ENCODE data around the gene PLD3. TPM values are rescaled to one million over a fixed set of nuclear protein-coding genes. Genes with fewer than 3 reads are reported as not detected.

PLD3 gene
- total RNA-seq, 1 donor from 2014 or later: 1,227 TPM

DNA sequence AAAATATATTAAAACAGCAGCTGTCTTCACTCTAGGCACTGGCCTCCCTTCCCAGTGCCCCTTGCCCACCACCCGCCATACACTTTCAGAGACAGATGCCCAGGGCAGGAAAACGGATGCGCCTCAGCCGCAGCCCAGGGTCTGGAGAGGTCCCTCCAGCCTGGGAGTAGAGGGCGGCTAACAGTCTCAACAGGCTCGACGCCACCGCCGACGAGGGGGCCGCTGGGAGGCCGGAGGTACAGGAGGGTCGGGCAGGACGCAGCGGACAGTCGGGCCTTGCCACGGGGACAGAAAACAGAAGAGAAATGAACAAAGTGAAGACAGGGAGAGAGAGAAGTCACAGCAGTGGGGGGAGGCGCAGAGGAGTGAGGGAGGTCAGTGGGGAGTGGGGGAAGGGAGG is 27.4 kb upstream of the PLD3 start:
- TF ChIP-seq, protein P1, sequence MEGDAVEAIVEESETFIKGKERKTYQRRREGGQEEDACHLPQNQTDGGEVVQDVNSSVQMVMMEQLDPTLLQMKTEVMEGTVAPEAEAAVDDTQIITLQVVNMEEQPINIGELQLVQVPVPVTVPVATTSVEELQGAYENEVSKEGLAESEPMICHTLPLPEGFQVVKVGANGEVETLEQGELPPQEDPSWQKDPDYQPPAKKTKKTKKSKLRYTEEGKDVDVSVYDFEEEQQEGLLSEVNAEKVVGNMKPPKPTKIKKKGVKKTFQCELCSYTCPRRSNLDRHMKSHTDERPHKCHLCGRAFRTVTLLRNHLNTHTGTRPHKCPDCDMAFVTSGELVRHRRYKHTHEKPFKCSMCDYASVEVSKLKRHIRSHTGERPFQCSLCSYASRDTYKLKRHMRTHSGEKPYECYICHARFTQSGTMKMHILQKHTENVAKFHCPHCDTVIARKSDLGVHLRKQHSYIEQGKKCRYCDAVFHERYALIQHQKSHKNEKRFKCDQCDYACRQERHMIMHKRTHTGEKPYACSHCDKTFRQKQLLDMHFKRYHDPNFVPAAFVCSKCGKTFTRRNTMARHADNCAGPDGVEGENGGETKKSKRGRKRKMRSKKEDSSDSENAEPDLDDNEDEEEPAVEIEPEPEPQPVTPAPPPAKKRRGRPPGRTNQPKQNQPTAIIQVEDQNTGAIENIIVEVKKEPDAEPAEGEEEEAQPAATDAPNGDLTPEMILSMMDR (IDR thresholded peaks at IDR 0.05; ENCODE audit: partially characterized antibody, unreplicated experiment): no peak
- Mint-ChIP-seq H3K36me3 (ENCODE audit: unreplicated experiment) (no peaks in the 10 kb centered on the region), H3K4me3 (ENCODE audit: unreplicated experiment) (no peak overlapping the region), H3K9me3 (ENCODE audit: unreplicated experiment) (no peaks in the 10 kb centered on the region), H3K27ac (ENCODE audit: unreplicated experiment) (no peak overlapping the region), H3K4me1 (ENCODE audit: low read depth, unreplicated experiment) (no peaks in the 10 kb centered on the region), H3K27me3 (ENCODE audit: unreplicated experiment) (peaks cover 2% of the 10 kb centered on the region)
- DNase-seq: no peak

GRCh38 chr19:40321566-40322270 is 26.8 kb upstream of the PLD3 start:
- no peak overlapping the region for H3K4me3 Mint-ChIP-seq (ENCODE audit: unreplicated experiment)
- H3K36me3 Mint-ChIP-seq (ENCODE audit: unreplicated experiment): no peaks in the 10 kb centered on the region
- H3K9me3 Mint-ChIP-seq (ENCODE audit: unreplicated experiment): no peaks in the 10 kb centered on the region
- peaks cover 2% of the 10 kb centered on the region for H3K27me3 Mint-ChIP-seq (ENCODE audit: unreplicated experiment)
- no peaks in the 10 kb centered on the region for H3K4me1 Mint-ChIP-seq (ENCODE audit: low read depth, unreplicated experiment)
- TF ChIP-seq, protein P1 (IDR thresholded peaks at IDR 0.05; ENCODE audit: partially characterized antibody, unreplicated experiment): no peak
- no peak for DNase-seq
- no peak overlapping the region for H3K27ac Mint-ChIP-seq (ENCODE audit: unreplicated experiment)

GRCh38 chr19:40322271-40322610 is 26.3 kb upstream of the PLD3 start:
- Mint-ChIP-seq H3K4me1 (ENCODE audit: low read depth, unreplicated experiment) (no peaks in the 10 kb centered on the region), H3K36me3 (ENCODE audit: unreplicated experiment) (no peaks in the 10 kb centered on the region), H3K27me3 (ENCODE audit: unreplicated experiment) (peaks cover 2% of the 10 kb centered on the region), H3K9me3 (ENCODE audit: unreplicated experiment) (no peaks in the 10 kb centered on the region), H3K27ac (ENCODE audit: unreplicated experiment) (no peak overlapping the region), H3K4me3 (ENCODE audit: unreplicated experiment) (no peak overlapping the region)
- TF ChIP-seq, protein P1 (IDR thresholded peaks at IDR 0.05; ENCODE audit: partially characterized antibody, unreplicated experiment): no peak
- no peak for DNase-seq

- Mint-ChIP-seq H3K27ac (ENCODE audit: unreplicated experiment) (no peak overlapping the region), H3K4me1 (ENCODE audit: low read depth, unreplicated experiment) (no peaks in the 10 kb centered on the region), H3K9me3 (ENCODE audit: unreplicated experiment) (no peaks in the 10 kb centered on the region), H3K36me3 (ENCODE audit: unreplicated experiment) (no peaks in the 10 kb centered on the region), H3K27me3 (ENCODE audit: unreplicated experiment) (peaks cover 2% of the 10 kb centered on the region), H3K4me3 (ENCODE audit: unreplicated experiment) (no peak overlapping the region)
- TF ChIP-seq, protein P1 (IDR thresholded peaks at IDR 0.05; ENCODE audit: partially characterized antibody, unreplicated experiment): no peak
- no peak for DNase-seq
Observed at GRCh38 chr19:40322951-40323615, 25.4 kb upstream of the PLD3 start.

DNA sequence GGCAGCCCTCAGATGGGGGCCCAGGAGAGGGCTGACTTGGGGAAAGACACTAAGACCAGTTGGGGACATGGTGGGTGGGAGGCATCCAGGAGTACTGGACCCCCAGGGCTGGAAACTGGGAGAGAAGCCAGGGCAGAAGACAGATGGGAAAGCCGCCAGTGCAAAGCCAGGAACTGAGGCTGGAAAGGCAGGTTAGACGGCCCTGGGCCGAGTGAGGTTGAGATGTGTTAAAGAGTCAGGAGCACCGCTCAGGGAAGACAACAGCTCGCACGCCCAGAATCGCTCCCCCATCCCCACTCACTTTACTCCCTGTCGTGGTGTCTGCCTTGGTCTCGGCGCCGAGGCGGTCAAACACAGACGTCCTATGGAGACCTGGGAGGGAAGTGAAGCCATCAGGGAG is 24.8 kb upstream of the PLD3 start:
- H3K4me1 Mint-ChIP-seq (ENCODE audit: low read depth, unreplicated experiment): no peaks in the 10 kb centered on the region
- H3K27ac Mint-ChIP-seq (ENCODE audit: unreplicated experiment): no peak overlapping the region
- DNase-seq: no peak
- H3K4me3 Mint-ChIP-seq (ENCODE audit: unreplicated experiment): no peak overlapping the region
- H3K27me3 Mint-ChIP-seq (ENCODE audit: unreplicated experiment): peaks cover 2% of the 10 kb centered on the region
- TF ChIP-seq, protein P1 (IDR thresholded peaks at IDR 0.05; ENCODE audit: partially characterized antibody, unreplicated experiment): no peak
- H3K9me3 Mint-ChIP-seq (ENCODE audit: unreplicated experiment): no peaks in the 10 kb centered on the region
- H3K36me3 Mint-ChIP-seq (ENCODE audit: unreplicated experiment): no peaks in the 10 kb centered on the region
